Gastroesophageal sphincter (tissue), 3 donors: ENCODE measurements around the gene PITX1.

Experiments
- EP300 ChIP-seq: sonication (generic); formaldehyde crosslinking; IDR thresholded peaks from one replicate; pipeline ENCODE4 v1.6.1; 2017; ENCODE audit warnings: antibody characterized with exemption, mild to moderate bottlenecking
- POLR2A ChIP-seq, 2 donors: fragments of 450-650 bp; IDR thresholded peaks; one replicate each; pipeline ENCODE4 v1.6.1; 2017; ENCODE audit warnings: antibody characterized with exemption in 2 of 2, mild to moderate bottlenecking in 2 of 2, moderate library complexity in 1 of 2
- POLR2AphosphoS5 ChIP-seq: sonication (generic); formaldehyde crosslinking; IDR thresholded peaks from one replicate; pipeline ENCODE4 v1.6.1; 2017; ENCODE audit warnings: antibody characterized with exemption
- TF ChIP-seq, protein P1 (sequence below), 4 experiments: fragments of 200-600 bp in 2 of 4; fragments of 450-650 bp in 2 of 4; sonication (generic) in 1 of 4; IDR thresholded peaks; one replicate each; pipeline ENCODE4 v1.5.1; 2017 to 2019; ENCODE audit warnings: antibody characterized with exemption in 4 of 4, mild to moderate bottlenecking in 2 of 4, moderate library complexity in 2 of 4

GRCh38 chr5:135064235-135064570 lies 30.2 kb upstream of the PITX1 start:
- TF ChIP-seq POLR2A (IDR thresholded peaks at IDR 0.05) (no peak), POLR2AphosphoS5 (no peak), EP300 (no peak)
- TF ChIP-seq, protein P1, sequence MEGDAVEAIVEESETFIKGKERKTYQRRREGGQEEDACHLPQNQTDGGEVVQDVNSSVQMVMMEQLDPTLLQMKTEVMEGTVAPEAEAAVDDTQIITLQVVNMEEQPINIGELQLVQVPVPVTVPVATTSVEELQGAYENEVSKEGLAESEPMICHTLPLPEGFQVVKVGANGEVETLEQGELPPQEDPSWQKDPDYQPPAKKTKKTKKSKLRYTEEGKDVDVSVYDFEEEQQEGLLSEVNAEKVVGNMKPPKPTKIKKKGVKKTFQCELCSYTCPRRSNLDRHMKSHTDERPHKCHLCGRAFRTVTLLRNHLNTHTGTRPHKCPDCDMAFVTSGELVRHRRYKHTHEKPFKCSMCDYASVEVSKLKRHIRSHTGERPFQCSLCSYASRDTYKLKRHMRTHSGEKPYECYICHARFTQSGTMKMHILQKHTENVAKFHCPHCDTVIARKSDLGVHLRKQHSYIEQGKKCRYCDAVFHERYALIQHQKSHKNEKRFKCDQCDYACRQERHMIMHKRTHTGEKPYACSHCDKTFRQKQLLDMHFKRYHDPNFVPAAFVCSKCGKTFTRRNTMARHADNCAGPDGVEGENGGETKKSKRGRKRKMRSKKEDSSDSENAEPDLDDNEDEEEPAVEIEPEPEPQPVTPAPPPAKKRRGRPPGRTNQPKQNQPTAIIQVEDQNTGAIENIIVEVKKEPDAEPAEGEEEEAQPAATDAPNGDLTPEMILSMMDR (IDR thresholded peaks at IDR 0.05): no peak
